Keratinocyte (primary cell): Measurements from ENCODE around the gene FGD4. TPM values are rescaled to one million over a fixed set of nuclear protein-coding genes. Genes with fewer than 3 reads are reported as not detected.

ENCODE experiments used
- DNase-seq: peaks from one replicate; pipeline ENCODE4 v3.0.0-alpha.2; 2011; ENCODE audit warnings: low read depth, missing footprints, low spot score
- FAIRE-seq: peaks from 2 replicates; lab custom pipeline; 2011; peaks lifted over from hg19 to GRCh38; lab: Jason Lieb, UNC
- H2AFZ ChIP-seq: 2 replicates; pipeline ENCODE4 v1.6.0; 2012; ENCODE audit warnings: low read length, control low read depth, inconsistent platforms; ENCODE audit not compliant: control insufficient read depth
- H3K27ac ChIP-seq: 2 replicates; pipeline ENCODE4 v1.5.1; 2011; ENCODE audit warnings: low read length; ENCODE audit not compliant: control insufficient read depth, insufficient read depth
- H3K27me3 ChIP-seq: 3 replicates; pipeline ENCODE4 v1.6.0; 2011; ENCODE audit warnings: low read length; ENCODE audit not compliant: control insufficient read depth, insufficient read depth; ENCODE audit errors: extremely low read depth
- H3K36me3 ChIP-seq, 2 experiments: 2 replicates in 1 of 2; 3 replicates in 1 of 2; pipeline ENCODE4 v1.5.1; 2011; ENCODE audit warnings: low read length in 2 of 2, mild to moderate bottlenecking in 1 of 2; ENCODE audit not compliant: control insufficient read depth in 2 of 2, insufficient read depth in 2 of 2; ENCODE audit errors: extremely low read depth in 1 of 2
- H3K4me1 ChIP-seq: 3 replicates; pipeline ENCODE4 v1.5.1; 2011; ENCODE audit warnings: low read length; ENCODE audit not compliant: control insufficient read depth, insufficient read depth; ENCODE audit errors: extremely low read depth
- H3K4me2 ChIP-seq: 3 replicates; pipeline ENCODE4 v1.6.0; 2011; ENCODE audit warnings: low read depth, low read length; ENCODE audit not compliant: control insufficient read depth, insufficient read depth; ENCODE audit errors: extremely low read depth
- H3K4me3 ChIP-seq, 3 experiments: fragments of 200-600 bp in 1 of 3; sonication (generic) in 1 of 3; 2 replicates in 2 of 3; 3 replicates in 1 of 3; pipeline ENCODE4 v1.5.1; 2011 to 2016; ENCODE audit warnings: low read length in 3 of 3, mild to moderate bottlenecking in 3 of 3, control low read depth in 2 of 3, inconsistent platforms in 1 of 3, low read depth in 1 of 3, mixed read lengths in 1 of 3, mixed run types in 1 of 3, moderate library complexity in 1 of 3; ENCODE audit not compliant: control insufficient read depth in 2 of 3, insufficient read depth in 2 of 3; ENCODE audit errors: extremely low read depth in 1 of 3
- H3K79me2 ChIP-seq: 2 replicates; pipeline ENCODE4 v1.6.0; 2012; ENCODE audit warnings: low read length; ENCODE audit not compliant: control insufficient read depth, insufficient read depth
- H3K9ac ChIP-seq: 3 replicates; pipeline ENCODE4 v1.6.0; 2011; ENCODE audit warnings: low read length; ENCODE audit not compliant: control insufficient read depth, insufficient read depth; ENCODE audit errors: extremely low read depth
- H3K9me1 ChIP-seq: 3 replicates; pipeline ENCODE4 v1.6.0; 2011; ENCODE audit warnings: low read length; ENCODE audit not compliant: control insufficient read depth, insufficient read depth; ENCODE audit errors: extremely low read depth
- H3K9me3 ChIP-seq: 2 replicates; pipeline ENCODE4 v1.5.1; 2012; ENCODE audit warnings: low read depth, low read length; ENCODE audit not compliant: control insufficient read depth
- H4K20me1 ChIP-seq: 3 replicates; pipeline ENCODE4 v1.6.0; 2011; ENCODE audit warnings: low read length; ENCODE audit not compliant: control insufficient read depth, insufficient read depth; ENCODE audit errors: extremely low read depth
- EZH2 ChIP-seq: IDR thresholded peaks from one replicate; pipeline ENCODE4 v1.6.1; 2012; ENCODE audit warnings: inconsistent platforms, mild to moderate bottlenecking, low read length, moderate library complexity
- dilution Hi-C: fragments of 300-500 bp; cut with MboI; formaldehyde crosslinking; loops from one replicate; pipeline ENCODE4 v1.7.0; 2020; ENCODE audit warnings: low sequenced_read_pairs; ENCODE audit not compliant: extremely low pct_ligation_motif_present
- polyA plus RNA-seq, 5 experiments: library from polyadenylated mRNA; depleted of rRNA in 3 of 5; stranded (reverse) in 3 of 5; stranded (forward) in 1 of 5; unstranded in 1 of 5; fragments of >200 nt; gene quantifications; 1 replicate in 1 of 5; 2 replicates in 3 of 5; 3 replicates in 1 of 5; pipeline versions ENCODE4 v1.2.1 to v1.2.3, GENCODE V29; 2011 to 2012; ENCODE audit warnings: missing spikeins in 2 of 5, low read depth in 1 of 5, low replicate concordance in 1 of 5
- small RNA-seq, 3 experiments: library from RNA; depleted of rRNA; stranded (forward); fragments of <200 nt; gene quantifications; one replicate each; pipeline ENCODE3, GENCODE V24; 2012; ENCODE audit warnings: low read depth in 3 of 3, low replicate concordance in 1 of 3; ENCODE audit not compliant: insufficient read length in 3 of 3
- TF ChIP-seq, protein P1 (sequence below), 3 experiments: IDR thresholded peaks in 1 of 3; conservative IDR thresholded peaks in 1 of 3; optimal IDR thresholded peaks in 1 of 3; 2 replicates in 2 of 3; 3 replicates in 1 of 3; pipeline versions ENCODE3 to v1.5.1; 2011; ENCODE audit warnings: low read length in 3 of 3, mild to moderate bottlenecking in 3 of 3, moderate library complexity in 2 of 3, control low read depth in 1 of 3, inconsistent platforms in 1 of 3; ENCODE audit not compliant: insufficient read depth in 2 of 3; ENCODE audit errors: extremely low read depth in 1 of 3

Gene FGD4
- polyA plus RNA-seq, 1 donor (not counting 4 experiments of a cell fraction or from before 2014, with no cell fraction given): 10.5 TPM

DNA sequence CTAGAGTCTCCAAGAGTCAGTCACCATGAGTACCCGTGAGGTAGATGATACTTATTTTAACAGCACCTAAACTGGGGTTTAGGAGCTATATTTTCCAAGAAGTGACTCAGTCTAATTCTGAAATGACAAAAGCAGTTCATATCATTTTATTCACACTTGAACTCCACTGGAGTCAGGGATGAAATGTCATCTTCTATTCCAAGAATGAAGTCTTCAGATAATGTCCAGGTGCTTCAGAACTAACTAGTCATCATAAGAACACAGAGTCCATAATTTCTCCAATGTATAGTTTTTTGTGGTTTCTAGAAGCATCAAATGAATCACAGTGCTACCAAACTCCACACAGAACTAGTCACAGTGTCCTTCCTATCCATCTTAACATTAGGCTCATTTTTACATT lies 293.0 kb downstream of the FGD4 start:
- peaks cover 99% of the 10 kb centered on the region for H3K79me2 ChIP-seq
- H3K9me3 ChIP-seq: no peaks in the 10 kb centered on the region
- H4K20me1 ChIP-seq: peaks cover 6% of the 10 kb centered on the region
- H3K27ac ChIP-seq: no peak overlapping the region
- dilution Hi-C loops: no loop called here
- FAIRE-seq (peak; percentile 23), DNase-seq (no peak)
- H3K9ac ChIP-seq: no peak overlapping the region
- H2AFZ ChIP-seq: no peak overlapping the region
- H3K27me3 ChIP-seq: no peaks in the 10 kb centered on the region
- no peaks in the 10 kb centered on the region for H3K9me1 ChIP-seq
- H3K36me3 ChIP-seq: no peaks in the 10 kb centered on the region
- H3K4me1 ChIP-seq: peaks cover 3% of the 10 kb centered on the region
- no peak for TF ChIP-seq EZH2
- TF ChIP-seq, protein P1, sequence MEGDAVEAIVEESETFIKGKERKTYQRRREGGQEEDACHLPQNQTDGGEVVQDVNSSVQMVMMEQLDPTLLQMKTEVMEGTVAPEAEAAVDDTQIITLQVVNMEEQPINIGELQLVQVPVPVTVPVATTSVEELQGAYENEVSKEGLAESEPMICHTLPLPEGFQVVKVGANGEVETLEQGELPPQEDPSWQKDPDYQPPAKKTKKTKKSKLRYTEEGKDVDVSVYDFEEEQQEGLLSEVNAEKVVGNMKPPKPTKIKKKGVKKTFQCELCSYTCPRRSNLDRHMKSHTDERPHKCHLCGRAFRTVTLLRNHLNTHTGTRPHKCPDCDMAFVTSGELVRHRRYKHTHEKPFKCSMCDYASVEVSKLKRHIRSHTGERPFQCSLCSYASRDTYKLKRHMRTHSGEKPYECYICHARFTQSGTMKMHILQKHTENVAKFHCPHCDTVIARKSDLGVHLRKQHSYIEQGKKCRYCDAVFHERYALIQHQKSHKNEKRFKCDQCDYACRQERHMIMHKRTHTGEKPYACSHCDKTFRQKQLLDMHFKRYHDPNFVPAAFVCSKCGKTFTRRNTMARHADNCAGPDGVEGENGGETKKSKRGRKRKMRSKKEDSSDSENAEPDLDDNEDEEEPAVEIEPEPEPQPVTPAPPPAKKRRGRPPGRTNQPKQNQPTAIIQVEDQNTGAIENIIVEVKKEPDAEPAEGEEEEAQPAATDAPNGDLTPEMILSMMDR (optimal IDR thresholded peaks at IDR 0.05 in 1 of 3, IDR thresholded peaks at IDR 0.05 in 1 of 3, conservative IDR thresholded peaks at IDR 0.05 in 1 of 3; ENCODE audit: extremely low read depth in 1 of 3, insufficient read depth in 2 of 3, low read length in 3 of 3): no peak
- H3K4me2 ChIP-seq: no peak overlapping the region
- no peak overlapping the region for H3K4me3 ChIP-seq

DNA sequence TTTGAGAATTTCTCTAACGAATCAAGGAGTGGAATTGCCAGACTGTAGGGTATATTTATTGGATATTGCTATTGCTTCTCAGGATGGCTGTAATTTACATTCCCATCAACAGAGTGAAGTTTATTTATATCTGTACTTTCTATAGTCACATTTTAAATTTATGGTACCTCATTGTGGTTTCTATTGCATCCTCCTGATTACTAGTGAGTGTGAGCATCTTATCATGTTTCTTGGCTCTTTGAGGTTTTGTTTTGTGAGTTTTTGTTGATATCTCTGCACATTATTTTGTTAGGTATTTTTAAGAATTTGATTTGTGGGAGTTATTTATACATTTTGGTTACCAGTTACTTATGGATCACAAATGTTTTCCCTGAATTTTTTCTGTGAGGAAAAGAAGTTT lies 293.7 kb downstream of the FGD4 start:
- TF ChIP-seq, protein P1 (optimal IDR thresholded peaks at IDR 0.05 in 1 of 3, IDR thresholded peaks at IDR 0.05 in 1 of 3, conservative IDR thresholded peaks at IDR 0.05 in 1 of 3; ENCODE audit: extremely low read depth in 1 of 3, insufficient read depth in 2 of 3, low read length in 3 of 3): no peak
- no peak for TF ChIP-seq EZH2
- no peak overlapping the region for H3K9ac ChIP-seq
- no peak overlapping the region for H3K4me3 ChIP-seq
- peaks cover 6% of the 10 kb centered on the region for H4K20me1 ChIP-seq
- H3K79me2 ChIP-seq: peaks cover 99% of the 10 kb centered on the region
- no peaks in the 10 kb centered on the region for H3K9me3 ChIP-seq
- H2AFZ ChIP-seq: no peak overlapping the region
- H3K9me1 ChIP-seq: no peaks in the 10 kb centered on the region
- H3K27ac ChIP-seq: no peak overlapping the region
- DNase-seq (no peak), FAIRE-seq (no peak)
- dilution Hi-C loops: no loop called here
- peaks cover 3% of the 10 kb centered on the region for H3K4me1 ChIP-seq
- H3K27me3 ChIP-seq: no peaks in the 10 kb centered on the region
- no peak overlapping the region for H3K4me2 ChIP-seq
- no peaks in the 10 kb centered on the region for H3K36me3 ChIP-seq

Small RNAs within 50 kb of the gene (small RNA-seq; reads per million reads assigned to genes)
- 0 reads per million in 3 experiments for gene RF00019
- 0 reads per million in 3 experiments for gene RNU6-494P
